ENCODE results near the gene GEMIN5.
A peak's percentile ranks its signal among the peaks of the same experiment; 100 is the strongest.

Gene GEMIN5

GRCh38 chr5:154849264-154849785 lies 88.7 kb downstream of the GEMIN5 start:
- DNase-seq (ENCODE audit: low spot score) = peak; percentile 54

- DNase-seq (ENCODE audit: low spot score) = no peak
Measured at GRCh38 chr5:154844809-154845208, 93.2 kb downstream of the GEMIN5 start.

GRCh38 chr5:154842689-154843530 lies 95.1 kb downstream of the GEMIN5 start:
- no peak for DNase-seq (ENCODE audit: low spot score)

- DNase-seq (ENCODE audit: low spot score) = no peak
Measured at GRCh38 chr5:154841273-154841661, 96.7 kb downstream of the GEMIN5 start.

- DNase-seq (ENCODE audit: low spot score) = no peak
Measured at GRCh38 chr5:154840435-154841272, 97.4 kb downstream of the GEMIN5 start.

Data from pons (tissue), 1 donor.